HG03095 (cell line): ENCODE measurements around the gene BCKDHB.
A peak's percentile ranks its signal among the peaks of the same experiment; 100 is the strongest.

Source experiments
- ATAC-seq: cut with Tn5 transposase; IDR thresholded peaks from one replicate; pipeline ENCODE4 v1.9.1; 2021; ENCODE audit warnings: moderate library complexity; ENCODE audit not compliant: unreplicated experiment

BCKDHB gene

DNA sequence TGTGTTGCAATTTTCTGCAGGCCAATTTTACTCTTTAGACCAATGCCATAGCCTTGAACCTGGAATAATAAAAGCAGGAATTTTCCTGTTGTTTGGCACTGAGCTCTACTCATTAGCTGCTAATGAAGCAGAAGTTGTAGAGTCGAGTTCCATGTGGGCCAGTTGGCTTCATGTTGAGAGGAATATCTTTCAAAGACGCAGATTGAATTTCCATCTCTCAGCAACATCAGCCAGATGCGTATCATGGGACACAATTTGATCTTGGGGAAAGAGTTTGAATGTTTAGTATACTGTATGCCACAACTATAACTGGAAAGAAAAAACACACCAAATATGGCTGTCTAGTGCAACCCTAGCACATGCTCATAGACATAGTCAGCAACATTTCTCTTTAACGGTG lies 259.6 kb downstream of the BCKDHB start:
- no peak for ATAC-seq

DNA sequence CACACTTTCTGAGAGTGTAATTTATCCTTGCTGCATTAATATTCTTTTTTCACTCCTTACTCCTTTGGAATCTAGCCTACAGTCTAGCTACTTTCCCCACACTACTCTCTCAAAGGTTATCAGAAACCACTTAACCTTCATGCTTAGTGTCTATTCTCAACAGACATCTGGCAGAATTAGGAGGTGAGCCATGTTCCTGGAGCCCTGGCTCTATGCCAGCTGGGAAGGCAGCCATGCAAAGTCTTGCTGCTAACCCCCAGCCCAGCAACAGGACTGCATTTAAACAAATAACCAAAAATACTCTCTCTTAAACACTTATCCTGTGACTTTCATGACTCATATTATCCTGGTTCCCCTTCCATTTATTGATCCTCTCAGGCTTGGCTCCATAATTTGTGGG lies 260.2 kb downstream of the BCKDHB start:
- no peak for ATAC-seq

- ATAC-seq, result no peak
Measured at GRCh38 chr6:80376411-80376810, 269.9 kb downstream of the BCKDHB start.

DNA sequence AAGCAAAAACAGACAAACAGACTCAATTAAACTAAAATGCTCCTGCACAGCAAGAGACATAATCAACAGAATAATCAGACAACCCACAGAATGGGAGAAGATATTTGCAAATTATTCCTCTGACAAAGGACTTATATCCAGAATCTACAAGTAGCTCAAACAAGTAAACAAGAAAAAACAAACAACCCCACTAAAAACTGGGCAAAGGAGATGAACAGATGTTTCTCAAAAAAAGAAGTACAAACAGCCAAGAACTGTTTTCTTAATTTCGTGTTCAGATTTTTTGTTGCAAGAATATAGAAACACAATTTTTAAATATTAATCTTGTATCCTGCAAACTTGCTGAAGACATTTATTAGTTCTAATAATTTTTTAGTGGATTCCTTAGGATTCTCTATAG lies 274.1 kb downstream of the BCKDHB start:
- no peak for ATAC-seq

GRCh38 chr6:80382811-80383210 lies 276.3 kb downstream of the BCKDHB start:
- no peak for ATAC-seq

- ATAC-seq, result peak; percentile 63
Measured at GRCh38 chr6:80388507-80388906, 282.0 kb downstream of the BCKDHB start.
